Neutrophil (primary cell): ENCODE results near the gene CHST5.

Source experiments
- H3K27ac ChIP-seq: fragments of 200-600 bp; sonication (generic); 2 replicates; pipeline ENCODE4 v1.5.1; 2016; ENCODE audit warnings: mild to moderate bottlenecking, moderate library complexity
- H3K27me3 ChIP-seq: fragments of 200-600 bp; sonication (generic); 2 replicates; pipeline ENCODE4 v1.6.0; 2016; ENCODE audit warnings: mild to moderate bottlenecking
- H3K36me3 ChIP-seq: fragments of 200-600 bp; sonication (generic); 2 replicates; pipeline ENCODE4 v1.5.1; 2017
- H3K4me1 ChIP-seq, 2 experiments: fragments of 200-600 bp in 1 of 2; sonication (generic) in 1 of 2; 1 replicate in 1 of 2; 2 replicates in 1 of 2; pipeline versions ENCODE4 v1.5.1 to v1.6.1; 2013 to 2016; ENCODE audit warnings: low read depth in 1 of 2, low read length in 1 of 2, mild to moderate bottlenecking in 1 of 2, moderate library complexity in 1 of 2; ENCODE audit not compliant: control insufficient read depth in 1 of 2, insufficient read depth in 1 of 2
- H3K4me3 ChIP-seq, 2 experiments: fragments of 200-600 bp in 1 of 2; sonication (generic) in 1 of 2; 1 replicate in 1 of 2; 2 replicates in 1 of 2; pipeline ENCODE4 v1.5.1; 2013 to 2016; ENCODE audit warnings: low read depth in 1 of 2, low read length in 1 of 2, mild to moderate bottlenecking in 1 of 2, moderate library complexity in 1 of 2
- H3K9me3 ChIP-seq: fragments of 200-600 bp; sonication (generic); 2 replicates; pipeline ENCODE4 v1.5.1; 2016
- TF ChIP-seq, protein P1 (sequence below): fragments of 200-600 bp; sonication (generic); IDR thresholded peaks from 2 replicates; pipeline ENCODE4 v1.5.1; 2016; ENCODE audit warnings: antibody characterized with exemption

The CHST5 gene

DNA sequence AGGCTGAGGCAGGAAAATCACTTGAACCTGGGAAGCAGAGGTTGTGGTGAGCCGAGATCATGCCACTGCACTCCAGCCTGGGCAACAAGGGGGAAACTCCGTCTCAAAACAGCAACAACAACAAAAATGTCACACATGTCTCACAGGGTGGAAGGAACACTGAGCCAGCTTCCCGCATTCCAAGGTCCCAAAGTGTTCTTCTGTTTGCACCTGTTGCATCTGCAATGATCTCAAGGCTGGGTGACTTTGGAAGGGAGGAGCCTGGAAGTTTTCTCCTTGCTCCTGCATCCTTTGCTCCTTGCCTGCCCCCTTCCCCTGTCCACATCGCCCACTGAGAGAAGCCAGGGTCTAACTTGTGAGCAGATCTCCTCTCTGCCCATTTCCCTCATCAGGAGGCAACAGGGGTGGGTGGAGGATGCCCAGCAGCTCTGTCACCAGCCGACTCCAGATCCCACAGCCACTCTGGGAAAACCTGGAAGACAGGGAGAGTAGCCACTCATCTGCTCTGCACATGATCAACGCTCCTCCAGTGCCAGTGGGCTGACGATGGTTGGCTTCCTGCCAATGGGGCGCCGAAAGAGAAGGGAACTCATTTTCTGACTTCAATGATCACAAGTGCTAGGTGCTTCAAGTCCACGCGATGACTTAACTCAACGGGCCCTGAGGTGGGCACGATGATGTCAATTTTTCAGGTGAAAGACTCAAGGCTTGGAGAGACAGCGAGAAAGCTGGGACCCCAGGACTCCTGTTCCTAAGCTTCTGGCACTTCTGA is 53.3 kb downstream of the CHST5 start:
- no peaks in the 10 kb centered on the region for H3K9me3 ChIP-seq
- H3K27me3 ChIP-seq: peaks cover 2% of the 10 kb centered on the region
- H3K4me3 ChIP-seq: no peak overlapping the region
- no peak overlapping the region for H3K27ac ChIP-seq
- TF ChIP-seq, protein P1, sequence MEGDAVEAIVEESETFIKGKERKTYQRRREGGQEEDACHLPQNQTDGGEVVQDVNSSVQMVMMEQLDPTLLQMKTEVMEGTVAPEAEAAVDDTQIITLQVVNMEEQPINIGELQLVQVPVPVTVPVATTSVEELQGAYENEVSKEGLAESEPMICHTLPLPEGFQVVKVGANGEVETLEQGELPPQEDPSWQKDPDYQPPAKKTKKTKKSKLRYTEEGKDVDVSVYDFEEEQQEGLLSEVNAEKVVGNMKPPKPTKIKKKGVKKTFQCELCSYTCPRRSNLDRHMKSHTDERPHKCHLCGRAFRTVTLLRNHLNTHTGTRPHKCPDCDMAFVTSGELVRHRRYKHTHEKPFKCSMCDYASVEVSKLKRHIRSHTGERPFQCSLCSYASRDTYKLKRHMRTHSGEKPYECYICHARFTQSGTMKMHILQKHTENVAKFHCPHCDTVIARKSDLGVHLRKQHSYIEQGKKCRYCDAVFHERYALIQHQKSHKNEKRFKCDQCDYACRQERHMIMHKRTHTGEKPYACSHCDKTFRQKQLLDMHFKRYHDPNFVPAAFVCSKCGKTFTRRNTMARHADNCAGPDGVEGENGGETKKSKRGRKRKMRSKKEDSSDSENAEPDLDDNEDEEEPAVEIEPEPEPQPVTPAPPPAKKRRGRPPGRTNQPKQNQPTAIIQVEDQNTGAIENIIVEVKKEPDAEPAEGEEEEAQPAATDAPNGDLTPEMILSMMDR: no peak
- no peaks in the 10 kb centered on the region for H3K4me1 ChIP-seq
- H3K36me3 ChIP-seq: no peaks in the 10 kb centered on the region

DNA sequence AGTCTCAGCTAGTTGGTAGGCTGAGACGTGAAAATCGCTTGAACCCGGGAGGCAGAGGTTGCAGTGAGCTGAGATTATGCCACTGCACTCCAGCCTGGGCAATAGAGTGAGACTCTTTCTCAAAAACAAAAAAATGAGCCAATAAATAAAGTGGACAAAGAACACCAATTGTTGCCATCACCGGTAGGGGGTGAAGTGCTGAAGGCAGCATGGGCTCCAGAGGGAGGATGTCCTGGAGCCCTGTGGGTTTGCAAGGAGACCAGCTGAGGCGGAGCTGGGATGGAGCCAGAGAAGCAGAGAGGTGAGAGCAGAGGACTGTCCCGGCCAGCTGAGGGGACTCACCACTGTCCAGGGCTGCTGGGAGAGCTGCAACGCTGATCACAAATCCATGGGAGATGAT is 54.4 kb downstream of the CHST5 start:
- H3K9me3 ChIP-seq: no peaks in the 10 kb centered on the region
- TF ChIP-seq, protein P1: no peak
- H3K4me3 ChIP-seq: no peak overlapping the region
- no peaks in the 10 kb centered on the region for H3K4me1 ChIP-seq
- peaks cover 7% of the 10 kb centered on the region for H3K27me3 ChIP-seq
- no peaks in the 10 kb centered on the region for H3K36me3 ChIP-seq
- H3K27ac ChIP-seq: no peak overlapping the region

DNA sequence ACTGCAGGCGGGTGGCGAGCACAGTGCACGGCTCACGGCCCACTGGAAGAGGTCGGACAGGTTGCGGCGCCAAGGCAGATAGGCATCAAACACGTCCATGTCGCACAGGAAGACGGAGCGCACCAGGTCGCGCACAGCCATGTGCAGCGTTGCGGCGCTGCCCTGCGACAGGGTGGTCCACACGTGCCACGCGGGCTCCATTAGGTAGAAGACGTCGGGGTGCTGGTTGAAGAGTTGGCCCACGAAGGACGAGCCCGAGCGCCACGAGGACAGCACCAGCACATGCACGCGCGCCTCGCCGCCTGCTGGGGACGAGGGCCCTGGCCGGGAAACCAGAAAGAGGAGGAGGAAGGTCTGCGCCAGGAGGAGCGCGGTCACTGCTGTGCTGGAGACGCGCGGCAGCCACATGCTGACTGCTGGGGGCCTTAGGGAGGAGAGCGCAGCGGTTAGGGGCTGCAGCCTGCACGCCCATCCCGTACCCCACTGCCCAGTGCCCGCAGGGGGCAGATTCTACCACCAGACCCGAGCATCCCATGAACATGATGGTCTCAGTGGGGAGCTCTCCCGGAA is 56.4 kb downstream of the CHST5 start:
- H3K9me3 ChIP-seq: no peaks in the 10 kb centered on the region
- H3K27me3 ChIP-seq: peaks cover 7% of the 10 kb centered on the region
- H3K4me1 ChIP-seq: no peaks in the 10 kb centered on the region
- no peak overlapping the region for H3K27ac ChIP-seq
- TF ChIP-seq, protein P1: no peak
- H3K4me3 ChIP-seq: no peak overlapping the region
- H3K36me3 ChIP-seq: no peaks in the 10 kb centered on the region
